Esophagus squamous epithelium (tissue), 4 donors: ENCODE measurements around the gene ZSCAN10.

ENCODE experiments used
- CTCF ChIP-seq, 6 experiments: fragments of 450-650 bp in 4 of 6; fragments of 200-600 bp in 2 of 6; sonication (generic) in 2 of 6; IDR thresholded peaks; one replicate each; pipeline ENCODE4 v1.5.1; 2016 to 2019; ENCODE audit warnings: antibody characterized with exemption in 6 of 6, mild to moderate bottlenecking in 4 of 6, moderate library complexity in 4 of 6
- POLR2A ChIP-seq, 4 donors: fragments of 450-650 bp; IDR thresholded peaks; one replicate each; pipeline ENCODE4 v1.6.1; 2017; ENCODE audit warnings: antibody characterized with exemption in 4 of 4, mild to moderate bottlenecking in 4 of 4, moderate library complexity in 3 of 4

- TF ChIP-seq CTCF (IDR thresholded peaks at IDR 0.05) (no peak), POLR2A (IDR thresholded peaks at IDR 0.05) (no peak)
Observed at GRCh38 chr16:3141781-3142311, 42.8 kb upstream of the ZSCAN10 start.
